HepG2 (cell line): ENCODE results near the gene RPL22L1. TPM values are rescaled to one million over a fixed set of nuclear protein-coding genes. Genes with fewer than 3 reads are reported as not detected.

Experiments
- FOXA3 ChIP-seq: IDR thresholded peaks from 2 replicates; pipeline ENCODE4 v1.6.1; 2016; ENCODE audit warnings: missing genetic modification reagents, missing compliant biosample characterization
- GABPA ChIP-seq, 2 experiments: IDR thresholded peaks; 2 replicates each; pipeline ENCODE4 v1.6.1; 2011 to 2016; ENCODE audit warnings: low read depth in 2 of 2, low read length in 1 of 2, missing biosample characterization in 1 of 2, missing genetic modification characterization in 1 of 2
- NFYB ChIP-seq: sonication (generic); formaldehyde crosslinking; IDR thresholded peaks from 2 replicates; pipeline ENCODE4 v1.4.0; 2020; ENCODE audit warnings: missing genetic modification reagents
- NR1H2 ChIP-seq: sonication (generic); formaldehyde crosslinking; IDR thresholded peaks from 2 replicates; pipeline ENCODE4 v1.8.1; 2022; ENCODE audit warnings: low read depth, missing genetic modification reagents, borderline replicate concordance
- PATZ1 ChIP-seq: sonication (generic); formaldehyde crosslinking; IDR thresholded peaks from 2 replicates; pipeline ENCODE4 v1.4.0; 2020; ENCODE audit warnings: missing genetic modification reagents
- PHF8 ChIP-seq: sonication (generic); formaldehyde crosslinking; IDR thresholded peaks from 2 replicates; pipeline ENCODE4 v1.5.0; 2020; ENCODE audit warnings: missing genetic modification reagents
- YEATS4 ChIP-seq: sonication (generic); formaldehyde crosslinking; IDR thresholded peaks from 2 replicates; pipeline ENCODE4 v1.4.0; 2020; ENCODE audit warnings: missing genetic modification reagents, borderline replicate concordance
- ZBTB40 ChIP-seq, 2 experiments: fragments of 450-650 bp in 1 of 2; sonication (generic) in 1 of 2; formaldehyde crosslinking in 1 of 2; IDR thresholded peaks; 2 replicates each; pipeline versions ENCODE4 v1.6.1 to v1.8.0; 2016 to 2022; ENCODE audit warnings: antibody characterized with exemption in 1 of 2, mild to moderate bottlenecking in 1 of 2, missing genetic modification reagents in 1 of 2
- ZFX ChIP-seq: sonication (generic); formaldehyde crosslinking; IDR thresholded peaks from 2 replicates; pipeline ENCODE4 v1.4.0; 2020; ENCODE audit warnings: mild to moderate bottlenecking, low read depth, missing genetic modification reagents, moderate library complexity
- polyA plus RNA-seq, 8 experiments: library from polyadenylated mRNA; depleted of rRNA in 3 of 8; stranded (reverse) in 7 of 8; unstranded in 1 of 8; fragments of >200 nt; fragmentation: Illumina TruSeq in 4 of 8; extraction: Trizol in 4 of 8; gene quantifications; 2 replicates each; pipeline versions ENCODE4 v1.2.1 to v1.2.3, GENCODE V29; 2011 to 2016; ENCODE audit warnings: low read depth in 4 of 8, missing spikeins in 1 of 8, mixed read lengths in 1 of 8; ENCODE audit not compliant: insufficient read depth in 1 of 8
- total RNA-seq, 5 experiments: library from RNA; depleted of rRNA; stranded (reverse); fragments of >200 nt; fragmentation: Illumina TruSeq; extraction: Trizol; gene quantifications; 2 replicates each; pipeline ENCODE4 v1.2.3, GENCODE V29; 2016; ENCODE audit warnings: low read depth in 1 of 5

The RPL22L1 gene
- total and polyA plus RNA-seq, 2 of the 13 experiments (the other 11 are each of a cell fraction or from before 2014, with no cell fraction given): 42.7 to 152 TPM

- TF ChIP-seq YEATS4 (CRISPR knock-in tag): peak; percentile 50; the same call in 1 of the 2 replicates
- no peak for TF ChIP-seq ZBTB40 (IDR thresholded peaks at IDR 0.05)
- no peak; the same call in 1 of the 2 replicates for TF ChIP-seq ZBTB40 (CRISPR knock-in tag; IDR thresholded peaks at IDR 0.05)
- TF ChIP-seq PATZ1 (CRISPR knock-in tag): peak; percentile 60; the same call in 1 of the 2 replicates
- TF ChIP-seq GABPA (IDR thresholded peaks at IDR 0.05; ENCODE audit: low read depth, low read length): peak; percentile 42; the same call in 1 of the 2 replicates
- peak; percentile 88 for TF ChIP-seq GABPA (CRISPR knock-in tag; IDR thresholded peaks at IDR 0.05; ENCODE audit: low read depth)
- peak; percentile 81 for TF ChIP-seq NFYB
- no peak for TF ChIP-seq NR1H2 (CRISPR knock-in tag)
- peak; percentile 58; the same call in 1 of the 2 replicates for TF ChIP-seq PHF8
- TF ChIP-seq ZFX (CRISPR knock-in tag): peak; percentile 62
- TF ChIP-seq FOXA3: peak; percentile 8; the same call in 1 of the 2 replicates
Observed at GRCh38 chr3:170908235-170909116, 38.5 kb upstream of the RPL22L1 start, which contains the start of gene EIF5A2 (continued).
